Muscle of arm (tissue), 12 donors: ENCODE results near the gene EDIL3. TPM values are rescaled to one million over a fixed set of nuclear protein-coding genes. Genes with fewer than 3 reads are reported as not detected.
"Not testable (repeated sequence)": the region's sequence is repeated elsewhere in the genome, so short reads cannot be mapped to it uniquely, and the experiment has no call there.

Source experiments
- DNase-seq: peaks from one replicate; pipeline ENCODE4 v3.0.0-alpha.2; 2013
- polyA plus RNA-seq, 12 donors: library from polyadenylated mRNA; unstranded; fragments of 120-200 nt; gene quantifications; one replicate each; pipeline ENCODE4 v1.2.1, GENCODE V29; 2013; ENCODE audit not compliant: insufficient read length in 12 of 12

The EDIL3 gene
- polyA plus RNA-seq, 12 donors, result 8.9 to 22.2 (median 14.0) TPM; not detected in 1

DNA sequence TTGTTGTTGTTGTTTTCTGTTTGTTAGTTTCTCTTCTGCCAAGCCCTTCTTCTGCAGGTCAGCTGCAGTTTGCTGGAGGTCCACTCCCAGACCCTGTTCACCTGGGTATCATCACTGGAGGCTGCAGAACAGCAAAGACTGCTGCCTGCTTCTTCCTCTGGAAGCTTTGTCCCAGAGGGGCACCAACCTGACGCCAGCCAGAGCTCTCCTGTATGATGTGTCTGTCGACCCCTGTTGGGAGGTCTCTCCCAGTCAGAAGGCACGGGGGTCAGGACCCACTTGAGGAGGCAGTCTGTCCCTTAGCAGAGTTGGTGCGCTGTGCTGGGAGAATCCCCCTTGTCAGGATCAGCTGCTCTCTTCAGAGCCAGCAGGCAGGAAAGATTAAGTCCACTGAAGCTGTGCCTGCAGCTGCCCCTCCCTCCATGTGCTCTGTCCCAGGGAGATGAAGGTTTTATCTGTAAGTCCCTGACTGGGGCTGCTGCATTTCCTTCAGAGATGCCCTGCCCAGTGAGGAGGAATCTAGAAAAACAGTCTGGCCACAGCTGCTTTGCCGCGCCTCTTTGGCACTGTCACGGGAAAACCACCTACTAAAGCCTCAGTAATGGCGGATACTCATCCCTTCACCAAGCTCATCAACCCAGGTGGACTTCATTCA lies 299.2 kb downstream of the EDIL3 start:
- DNase-seq, result no peak

DNA sequence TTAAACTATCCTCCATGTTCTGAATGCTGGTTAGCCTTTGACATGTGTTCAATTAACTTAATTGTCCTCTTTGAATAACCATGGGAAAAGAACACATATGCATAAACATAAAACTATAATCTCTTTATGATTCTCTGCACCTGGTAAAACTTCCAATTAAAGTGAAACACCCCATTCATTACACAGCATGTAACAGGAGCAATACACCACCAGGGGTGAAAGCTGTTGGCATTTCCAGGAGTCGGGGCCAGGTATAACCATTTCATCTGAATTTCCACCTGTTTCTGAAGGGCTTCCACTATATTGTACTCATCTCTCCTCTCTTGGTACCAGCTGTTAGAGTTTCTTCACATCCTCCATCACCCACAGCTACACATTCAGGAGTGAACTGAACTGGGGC lies 303.8 kb downstream of the EDIL3 start:
- no peak for DNase-seq

DNA sequence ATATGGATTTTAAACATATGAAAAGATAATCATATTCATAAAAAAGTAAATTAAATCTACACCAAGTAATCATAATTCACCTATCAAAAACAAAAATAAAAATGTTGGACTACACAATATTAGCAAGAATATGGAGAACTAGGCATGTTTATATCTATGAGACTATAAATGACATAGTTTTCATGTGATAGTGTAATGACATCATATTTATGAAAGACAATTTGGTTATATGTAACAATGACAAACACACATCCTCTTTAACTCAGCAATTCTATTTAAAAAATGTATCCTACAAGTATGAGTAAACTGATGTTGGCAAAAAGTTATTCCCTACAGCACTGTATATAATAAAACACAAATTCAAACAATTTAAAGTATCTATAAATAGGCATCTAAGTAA lies 312.3 kb downstream of the EDIL3 start:
- DNase-seq, result no peak

DNA sequence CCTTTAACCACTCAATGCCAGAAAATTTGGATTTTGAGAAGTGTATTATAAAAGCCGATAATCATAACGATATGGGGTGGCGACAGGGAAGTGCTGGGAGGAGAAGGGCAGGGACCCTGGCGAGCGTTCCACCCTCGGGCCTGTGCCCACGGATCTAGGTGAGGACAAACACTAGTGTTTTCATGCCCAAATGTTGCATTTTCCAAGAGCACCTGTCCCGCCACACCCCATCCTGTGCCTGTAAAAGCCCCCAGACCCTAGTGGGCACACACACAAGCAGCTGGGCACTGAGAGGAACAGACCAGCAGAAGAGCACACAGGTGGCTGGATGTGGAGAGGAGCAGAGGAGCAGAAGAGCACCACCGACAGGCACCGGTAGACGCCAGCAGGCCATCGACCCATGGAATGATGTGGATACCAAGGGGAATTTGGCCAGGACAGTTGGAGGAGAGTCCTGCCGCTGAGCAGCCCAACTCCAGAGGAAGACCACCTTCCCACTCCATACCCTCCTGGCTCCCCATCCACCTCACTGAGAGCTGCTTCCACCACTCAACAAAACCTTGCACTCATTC lies 315.0 kb downstream of the EDIL3 start:
- no peak for DNase-seq

DNA sequence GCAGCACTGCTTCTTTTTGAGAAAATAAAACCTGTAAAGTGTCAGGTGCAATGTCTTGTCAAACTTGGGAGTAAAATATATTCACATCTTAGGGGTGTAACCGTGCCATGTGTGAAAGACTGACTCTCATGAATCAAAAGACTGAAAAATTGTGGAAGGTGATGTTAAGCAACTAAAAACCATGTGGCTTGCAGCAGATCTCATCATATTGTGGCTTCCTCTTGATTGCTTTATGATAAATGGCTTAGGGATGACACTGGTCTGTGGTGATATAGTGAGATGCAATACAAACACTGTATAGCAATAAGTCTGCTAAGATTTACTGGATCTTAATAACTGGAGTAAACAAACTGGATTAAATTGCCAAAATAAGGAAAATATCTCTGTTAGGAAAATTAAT lies 321.6 kb downstream of the EDIL3 start:
- no peak for DNase-seq

DNA sequence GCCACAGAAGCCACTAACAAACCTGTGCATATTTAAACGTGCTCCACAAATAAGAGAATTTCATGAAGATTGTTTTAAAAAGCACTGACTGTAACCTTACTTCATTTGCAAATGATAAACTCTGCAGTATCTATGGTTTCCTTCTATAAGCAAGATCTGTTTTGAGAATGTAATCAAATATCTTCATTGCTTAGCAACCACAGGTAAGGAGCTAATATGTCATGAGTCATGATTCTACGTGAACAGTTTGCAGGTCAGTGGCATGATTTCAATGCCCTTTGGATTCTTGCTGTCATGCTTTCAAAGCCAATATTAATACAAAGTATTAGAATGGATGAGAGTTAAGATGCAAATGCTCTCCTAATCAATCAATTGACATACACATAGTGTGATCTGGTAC lies 325.0 kb downstream of the EDIL3 start:
- no peak for DNase-seq

DNA sequence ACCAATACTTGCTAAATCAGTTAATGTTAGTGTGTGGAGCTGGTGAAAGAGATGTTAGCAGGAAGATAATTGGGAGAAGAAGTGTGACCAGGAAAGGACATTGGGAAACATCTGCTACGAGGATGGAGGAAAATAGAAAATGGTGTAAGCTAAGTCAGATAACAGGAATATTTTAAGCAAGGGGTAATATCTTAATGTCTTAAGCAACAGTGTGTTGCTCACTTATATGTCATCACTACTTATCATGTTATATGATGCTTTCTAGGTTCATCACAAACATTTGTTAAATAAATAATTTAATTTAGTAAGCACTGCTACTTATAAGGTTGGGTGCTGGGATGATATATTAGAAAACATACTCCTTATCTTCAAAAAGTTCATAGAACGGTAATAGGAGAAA lies 326.1 kb downstream of the EDIL3 start:
- DNase-seq, result no peak

DNA sequence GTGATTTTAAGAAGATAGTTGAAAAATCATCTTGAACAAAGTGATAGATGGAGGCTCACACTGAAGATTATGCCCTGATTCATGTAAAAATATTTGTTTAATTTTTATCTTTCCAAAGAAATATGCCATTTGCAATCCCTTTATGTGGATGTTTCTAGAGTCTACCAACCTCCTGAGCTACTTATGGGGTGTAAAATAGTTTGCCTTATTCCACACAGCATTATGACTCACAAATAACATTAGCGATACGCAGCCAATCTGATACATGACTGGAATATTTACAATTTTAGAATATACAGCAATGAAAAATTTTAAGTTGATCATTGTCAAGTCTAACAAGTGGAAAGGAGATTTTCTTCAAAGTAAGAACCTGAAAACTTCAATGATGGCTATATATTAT lies 327.5 kb downstream of the EDIL3 start:
- DNase-seq, result no peak

DNA sequence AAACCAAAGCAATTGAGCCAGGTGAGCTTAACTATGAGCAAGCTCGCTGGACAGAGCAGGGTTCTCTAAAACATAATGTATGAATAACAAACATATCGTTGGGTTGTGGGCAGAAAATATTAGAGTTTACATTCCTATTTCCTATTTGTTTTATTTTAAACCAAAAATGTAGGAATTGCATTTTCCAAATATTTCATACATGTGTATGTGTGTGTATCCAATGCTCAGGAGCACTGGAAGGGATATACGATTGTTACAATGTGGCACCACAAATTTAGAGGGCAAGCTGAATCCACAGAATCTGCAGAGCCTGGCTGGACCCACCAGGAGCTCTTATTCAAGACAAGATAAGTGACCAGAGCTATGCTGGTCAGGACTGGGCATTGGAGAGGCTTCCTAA lies 338.7 kb downstream of the EDIL3 start:
- DNase-seq, result no peak

DNA sequence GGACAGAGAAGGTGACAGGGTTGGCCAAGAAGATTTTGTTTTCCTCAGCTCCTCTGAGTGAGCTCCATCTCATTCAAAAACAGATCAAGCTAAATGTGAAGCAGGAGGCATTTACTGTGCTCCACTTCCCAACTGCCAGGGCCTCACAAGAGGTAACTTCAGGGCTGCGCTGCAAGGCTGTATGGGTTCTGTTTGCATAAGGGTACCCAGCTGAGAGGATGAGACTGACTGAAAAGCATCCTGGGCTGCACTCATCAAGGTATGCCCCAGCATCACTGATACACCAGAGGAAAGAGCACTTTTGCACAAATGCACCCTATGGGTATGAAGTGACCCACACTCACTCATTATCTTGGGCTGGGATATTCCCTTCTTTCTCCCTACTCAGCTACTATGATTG lies 347.8 kb downstream of the EDIL3 start:
- no peak for DNase-seq

DNA sequence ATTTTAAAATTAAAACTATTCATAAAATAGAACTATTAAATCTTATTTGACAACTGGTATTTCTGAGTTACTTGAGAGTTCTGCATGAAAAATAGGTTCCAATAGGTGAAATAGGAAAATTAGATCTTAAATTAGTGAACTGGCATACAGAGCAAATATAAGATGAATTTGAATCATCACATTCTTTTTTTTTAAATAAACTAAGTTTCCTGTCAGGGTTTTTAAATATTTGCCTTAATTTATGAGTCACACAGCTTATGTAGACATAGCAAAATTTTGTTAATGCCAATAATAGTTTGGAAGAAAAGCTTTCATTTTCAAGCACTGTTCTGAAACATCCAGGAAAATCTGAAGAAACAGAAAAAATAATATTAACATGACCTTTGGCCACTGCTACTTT lies 352.4 kb downstream of the EDIL3 start:
- no peak for DNase-seq

DNA sequence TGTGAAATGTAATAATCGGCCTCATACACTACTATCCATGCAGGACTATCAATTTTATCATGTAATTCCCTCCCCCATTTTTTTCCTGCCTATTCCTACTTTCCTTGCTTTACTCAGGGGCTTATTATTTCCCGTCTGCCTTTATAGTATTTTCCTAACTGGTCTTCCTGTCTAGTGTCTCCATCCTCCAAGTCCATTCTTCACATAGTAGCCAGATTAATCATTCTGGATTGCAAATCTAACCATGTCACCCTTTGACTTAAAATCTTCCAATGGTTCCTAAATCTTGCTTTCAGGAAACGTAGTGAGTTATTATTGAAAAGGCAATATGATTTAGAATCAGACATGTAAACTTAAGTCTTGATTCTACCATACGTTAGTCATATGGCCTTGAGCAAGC lies 356.6 kb downstream of the EDIL3 start:
- DNase-seq, result no peak

DNA sequence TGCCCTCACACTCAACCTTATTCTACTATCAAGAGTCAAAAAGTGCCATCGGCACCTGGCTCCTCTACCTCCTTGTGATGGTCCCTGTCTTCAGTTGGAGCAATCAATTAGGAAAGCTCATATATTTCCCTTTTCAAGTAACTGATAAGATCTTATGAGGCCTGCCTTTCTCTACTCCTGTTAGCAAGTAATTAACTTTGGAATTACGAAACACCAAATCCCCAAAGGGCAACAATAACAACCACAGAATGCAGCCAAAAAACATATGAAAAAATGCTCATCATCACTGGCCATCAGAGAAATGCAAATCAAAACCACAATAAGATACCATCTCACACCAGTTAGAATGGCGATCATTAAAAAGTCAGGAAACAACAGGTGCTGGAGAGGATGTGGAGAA lies 366.2 kb downstream of the EDIL3 start:
- DNase-seq, result not testable (repeated sequence)

DNA sequence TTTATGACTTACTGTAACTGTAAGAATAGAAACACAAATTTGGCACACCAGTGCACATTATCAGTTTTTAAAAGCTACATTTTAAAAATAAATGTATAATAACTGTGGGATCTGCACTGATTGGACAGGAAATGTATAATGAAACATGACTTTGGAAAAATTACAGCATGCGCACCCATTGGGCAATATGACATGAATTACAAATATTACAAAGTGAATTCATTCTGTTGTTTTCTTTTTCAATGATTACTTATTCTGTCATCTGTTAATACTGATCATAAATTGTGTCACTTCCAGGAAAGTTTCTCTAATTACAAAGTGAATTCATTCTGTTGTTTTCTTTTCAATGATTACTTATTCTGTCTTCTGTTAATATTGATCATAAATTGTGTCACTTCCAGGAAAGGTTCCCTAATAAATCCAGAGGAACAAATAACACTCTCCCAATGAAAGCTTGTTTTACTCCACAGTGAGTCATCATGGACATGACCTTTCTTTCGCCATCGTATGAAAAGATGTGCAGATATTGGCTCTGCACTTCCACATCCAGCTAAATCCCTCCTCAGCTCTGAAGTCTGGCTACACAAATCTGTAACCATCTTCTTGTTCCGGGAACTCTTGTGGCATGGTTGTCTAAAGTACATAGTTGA lies 367.0 kb downstream of the EDIL3 start:
- DNase-seq, result no peak

DNA sequence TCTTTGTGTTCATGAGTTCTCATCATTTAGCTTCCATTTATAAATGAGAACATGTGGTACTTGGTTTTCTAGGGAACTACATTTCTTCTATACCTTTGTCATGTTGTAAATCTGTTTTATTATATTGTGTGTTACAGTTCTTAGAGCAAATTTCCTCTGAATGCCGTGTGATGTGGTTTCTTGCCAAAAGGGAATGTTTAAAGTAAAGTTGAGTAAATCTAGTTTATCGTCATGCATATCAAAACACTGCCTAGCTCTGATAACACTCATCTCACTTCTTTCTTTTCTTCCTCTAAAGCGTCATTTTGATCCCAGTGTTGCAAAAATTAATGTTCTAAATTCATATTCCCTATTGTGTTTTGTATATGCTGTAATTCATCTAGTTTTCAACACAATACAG lies 368.6 kb downstream of the EDIL3 start:
- DNase-seq, result no peak

DNA sequence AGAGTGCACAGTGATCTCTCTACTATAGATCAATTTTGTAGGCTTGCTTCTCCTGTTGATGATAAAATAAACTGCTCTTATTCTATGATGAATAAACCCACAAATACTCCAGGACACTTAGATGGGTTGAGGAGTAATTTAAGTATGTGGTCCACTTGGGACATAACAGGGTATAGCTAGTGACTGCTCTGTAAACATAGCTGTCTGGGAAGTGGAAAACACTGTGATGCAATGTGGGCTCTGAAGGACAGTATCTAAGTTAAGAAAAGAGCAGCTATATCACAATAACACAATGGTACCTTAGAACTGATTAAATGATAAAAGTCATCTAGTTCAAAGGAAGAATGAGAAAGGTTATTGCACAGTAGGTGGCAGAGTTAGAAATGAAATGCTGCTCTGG lies 369.7 kb downstream of the EDIL3 start:
- DNase-seq, result no peak

DNA sequence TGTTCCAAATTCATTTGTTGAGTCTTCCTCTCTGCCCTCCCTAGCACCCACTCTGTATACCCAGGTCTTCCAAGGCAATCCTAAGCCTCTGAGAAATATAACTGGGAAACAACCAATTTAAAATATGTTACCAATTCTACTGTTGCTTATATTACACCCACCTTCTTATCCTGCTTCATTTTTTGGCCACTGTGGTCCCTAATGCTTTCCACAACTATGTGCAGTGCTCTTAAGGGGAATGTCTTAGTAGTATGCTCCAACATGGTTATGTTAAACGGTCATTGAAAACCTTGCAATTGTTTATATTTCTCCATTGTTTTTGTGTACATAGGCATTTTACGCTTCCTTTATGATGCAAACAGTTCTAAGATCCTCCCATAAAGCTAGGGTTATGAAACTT lies 390.9 kb downstream of the EDIL3 start:
- DNase-seq, result no peak

DNA sequence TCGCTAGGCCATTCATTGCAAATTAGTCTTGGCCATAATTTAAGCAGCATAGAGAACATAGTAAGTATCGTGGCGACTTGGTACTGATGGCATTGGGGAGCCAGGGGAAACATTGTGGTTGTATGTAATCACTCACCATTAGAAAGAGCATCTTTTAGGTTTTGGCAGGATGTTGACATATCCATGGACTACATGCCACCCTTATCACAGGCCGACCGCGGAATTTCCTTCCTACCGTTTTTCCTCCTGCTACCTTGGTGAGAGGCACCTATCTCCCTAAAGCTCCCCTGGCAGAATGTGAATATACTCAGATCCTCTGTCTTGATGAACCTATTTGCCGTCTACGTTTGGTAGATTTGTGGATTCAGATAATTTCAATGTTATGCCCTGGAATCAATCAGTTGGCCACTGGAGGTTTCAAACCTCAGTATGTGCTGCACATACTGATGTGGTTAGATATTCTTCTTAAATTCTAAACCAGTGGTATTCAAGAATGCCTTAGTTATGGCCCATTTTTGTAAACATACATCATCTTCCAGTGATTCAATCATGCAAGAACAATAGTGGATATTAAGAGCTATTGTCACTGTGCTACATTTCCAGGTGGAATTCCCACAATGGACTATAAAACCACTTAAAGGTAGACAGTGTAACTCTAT lies 393.0 kb downstream of the EDIL3 start:
- DNase-seq, result no peak

DNA sequence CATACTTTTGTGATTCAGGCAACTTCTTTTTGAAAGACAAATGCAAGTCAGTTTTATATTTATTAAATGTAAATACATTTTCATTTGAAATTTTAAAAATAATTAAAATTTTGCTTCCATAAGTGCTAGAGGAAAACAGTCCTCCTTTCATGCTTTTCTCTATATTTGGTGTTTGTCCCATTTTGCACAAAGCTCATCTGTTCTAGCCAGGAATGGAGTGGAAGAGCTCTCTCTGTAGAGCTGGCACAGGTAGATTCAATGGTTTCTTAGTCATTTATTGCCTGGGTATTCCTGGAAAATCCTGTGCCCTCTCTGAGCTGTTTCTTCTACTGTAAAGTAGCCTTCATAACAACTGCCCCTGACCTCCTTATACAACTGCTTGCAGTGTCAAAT lies 396.4 kb downstream of the EDIL3 start:
- no peak for DNase-seq

DNA sequence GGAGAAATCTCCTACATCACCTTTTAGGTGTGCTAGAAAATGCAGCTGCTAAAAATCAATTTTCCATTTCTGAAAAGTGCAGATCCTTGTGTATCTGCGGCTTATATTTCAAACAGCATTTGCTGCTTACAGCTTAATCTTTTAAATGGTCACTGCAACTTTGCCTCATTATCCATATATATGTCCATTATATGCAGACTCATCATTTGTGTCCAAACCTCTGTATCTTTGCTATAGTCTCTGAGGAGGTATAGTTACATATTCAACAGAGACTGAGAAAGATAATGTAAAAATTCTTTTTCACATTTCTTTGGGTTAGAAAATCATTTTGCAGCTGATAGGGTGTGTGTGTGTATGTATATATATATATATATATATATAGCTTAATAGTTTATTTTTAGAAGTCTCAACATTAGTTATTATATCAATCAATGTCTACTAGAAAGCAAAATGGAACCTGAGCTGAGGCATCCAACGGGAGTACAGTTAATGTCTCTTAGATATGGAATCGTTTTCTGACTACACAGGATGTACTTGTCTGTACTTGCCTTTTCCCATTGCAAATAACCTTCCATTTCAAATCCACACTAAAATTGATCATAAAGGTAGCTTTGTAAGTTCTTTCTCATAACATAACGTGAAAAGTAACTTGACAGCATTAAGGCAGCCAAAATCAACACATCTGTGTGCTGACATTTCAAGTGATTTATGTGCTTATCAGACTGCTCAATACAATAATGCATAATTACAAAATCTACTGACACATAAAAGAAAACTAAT lies 397.0 kb downstream of the EDIL3 start:
- no peak for DNase-seq

DNA sequence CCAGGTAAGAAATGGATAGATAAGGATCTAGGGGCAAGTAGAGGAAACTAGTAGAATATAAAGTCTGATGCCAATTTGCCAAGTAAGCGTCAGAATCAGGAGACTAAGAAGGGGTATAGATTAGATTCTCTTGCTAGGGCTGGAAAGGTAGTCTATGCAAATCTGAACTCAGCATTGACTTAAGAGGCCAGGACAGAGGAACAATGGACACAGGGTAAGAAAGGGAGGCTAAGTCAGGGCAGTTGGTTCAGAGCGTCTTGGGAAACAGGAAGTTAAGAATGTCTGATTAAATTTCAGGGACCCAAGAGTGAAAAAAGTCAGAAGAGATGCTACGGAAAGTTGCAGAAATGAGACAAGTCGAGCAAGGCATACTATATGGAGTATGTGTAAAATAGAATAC lies 400.8 kb downstream of the EDIL3 start:
- no peak for DNase-seq
